Liver (tissue), 3 donors: Measurements from ENCODE around the gene STX10.

ENCODE experiments used
- ATF3 ChIP-seq: IDR thresholded peaks from 2 replicates; pipeline ENCODE4 v1.6.1; 2016; ENCODE audit warnings: antibody characterized with exemption
- CTCF ChIP-seq: fragments of 150-350 bp; IDR thresholded peaks from 2 replicates; pipeline ENCODE4 v1.5.1; 2017; ENCODE audit warnings: improper control_type of control experiment, low read depth, low read length; ENCODE audit not compliant: missing input control
- HNF4G ChIP-seq: IDR thresholded peaks from 2 replicates; pipeline ENCODE4 v1.6.1; 2016; ENCODE audit warnings: antibody characterized with exemption
- donor health status: healthy.
- donor health status: healthy.

- TF ChIP-seq HNF4G (no peak), CTCF (no peak), ATF3 (no peak)
Observed at GRCh38 chr19:13128583-13128982, 21.6 kb downstream of the STX10 start.
